ENCODE data around the gene CHMP2A.
"Not testable (repeated sequence)": the region's sequence is repeated elsewhere in the genome, so short reads cannot be mapped to it uniquely, and the experiment has no call there.

Gene CHMP2A

GRCh38 chr19:58516964-58517833, 37.7 kb downstream of the CHMP2A start:
- H3K4me3 ChIP-seq (ENCODE audit: low read length) = no peak overlapping the region
- DNase-seq (ENCODE audit: low read depth, low spot score) = no peak

- no peak for DNase-seq (ENCODE audit: low read depth, low spot score)
- H3K4me3 ChIP-seq (ENCODE audit: low read length) = no peak overlapping the region
Measured at GRCh38 chr19:58516246-58516836, 38.6 kb downstream of the CHMP2A start.

- no peak overlapping the region for H3K4me3 ChIP-seq (ENCODE audit: low read length)
- DNase-seq (ENCODE audit: low read depth, low spot score) = no peak
Measured at GRCh38 chr19:58515259-58515658, 39.6 kb downstream of the CHMP2A start.

GRCh38 chr19:58514564-58515022, 40.3 kb downstream of the CHMP2A start:
- no peak for DNase-seq (ENCODE audit: low read depth, low spot score)
- H3K4me3 ChIP-seq (ENCODE audit: low read length) = peak overlapping the region; percentile 98

GRCh38 chr19:58513694-58514563, 41.0 kb downstream of the CHMP2A start:
- H3K4me3 ChIP-seq (ENCODE audit: low read length) = peak overlapping the region; percentile 98
- DNase-seq (ENCODE audit: low read depth, low spot score) = peak; percentile 94

GRCh38 chr19:58513213-58513693, 41.7 kb downstream of the CHMP2A start:
- DNase-seq (ENCODE audit: low read depth, low spot score) = no peak
- peak overlapping the region; percentile 98 for H3K4me3 ChIP-seq (ENCODE audit: low read length)

GRCh38 chr19:58511353-58512208, 43.3 kb downstream of the CHMP2A start, which contains the start of gene SLC27A5:
Gene SLC27A5, minus strand, starts transcription at chr19:58511992. Its CDS starts 37 bp downstream, at chr19:58511955.
- DNase-seq (ENCODE audit: low read depth, low spot score) = no peak
- H3K4me3 ChIP-seq (ENCODE audit: low read length) = no peak within 1 kb of the TSS

GRCh38 chr19:58510084-58510862, 44.6 kb downstream of the CHMP2A start:
- no peak for DNase-seq (ENCODE audit: low read depth, low spot score)
- H3K4me3 ChIP-seq (ENCODE audit: low read length) = no peak overlapping the region

GRCh38 chr19:58509731-58510083, 45.2 kb downstream of the CHMP2A start:
- H3K4me3 ChIP-seq (ENCODE audit: low read length) = no peak overlapping the region
- no peak for DNase-seq (ENCODE audit: low read depth, low spot score)

- DNase-seq (ENCODE audit: low read depth, low spot score); H3K4me3 ChIP-seq (ENCODE audit: low read length): not testable (repeated sequence)
Measured at GRCh38 chr19:58507602-58508223, 47.2 kb downstream of the CHMP2A start.
